Measurements from ENCODE around the gene DSCAM. TPM values are rescaled to one million over a fixed set of nuclear protein-coding genes. Genes with fewer than 3 reads are reported as not detected.

The DSCAM gene
- total and polyA plus RNA-seq, 2 experiments from 2014 or later: not detected

DNA sequence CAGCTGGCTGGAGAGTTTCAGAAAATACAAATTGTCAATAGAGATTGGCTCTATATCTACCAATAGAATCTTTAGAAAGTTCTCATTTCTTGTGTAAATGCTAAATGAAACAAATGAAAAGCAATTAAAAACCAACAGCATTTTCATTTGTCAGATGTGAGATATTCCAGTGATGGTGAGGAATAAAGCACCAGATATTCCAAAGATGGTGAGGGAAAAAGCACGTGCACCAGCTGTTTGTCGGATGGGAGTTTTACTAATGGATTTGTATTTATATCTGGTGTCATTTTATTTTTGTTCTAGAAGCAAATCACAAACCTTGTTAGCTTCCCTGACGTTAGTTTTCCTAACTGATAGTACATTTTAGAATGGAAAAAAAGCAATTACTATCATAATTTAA lies 790.9 kb downstream of the DSCAM start:
- Histone ChIP-seq H3K4me2 (ENCODE audit: unreplicated experiment) (no peak overlapping the region), H3K79me2 (ENCODE audit: insufficient read depth) (no peaks in the 10 kb centered on the region), H2AFZ (no peak overlapping the region), H3K4me3 (no peak overlapping the region), H3F3A (ENCODE audit: insufficient read depth) (no peaks in the 10 kb centered on the region), H3K27ac (no peak overlapping the region), H3K27me3 (replicated peaks; ENCODE audit: insufficient read depth) (no peaks in the 10 kb centered on the region), H3K4me1 (ENCODE audit: insufficient read depth) (no peaks in the 10 kb centered on the region), H3K36me3 (ENCODE audit: low read depth) (no peaks in the 10 kb centered on the region), H3K9me2 (ENCODE audit: insufficient read depth) (no peaks in the 10 kb centered on the region), H3K9me3 (ENCODE audit: low read depth) (no peaks in the 10 kb centered on the region), H3K9ac (no peak overlapping the region), H4K20me1 (ENCODE audit: insufficient read depth) (no peaks in the 10 kb centered on the region)
- TF ChIP-seq EZH2 (IDR thresholded peaks at IDR 0.05; ENCODE audit: insufficient read depth, poor library complexity, severe bottlenecking): no peak
- no peak for TF ChIP-seq EZH2phosphoT487 (IDR thresholded peaks at IDR 0.05; ENCODE audit: insufficient read depth, low read depth)
- DNase-seq: no peak
- 32 to 35% methylated on average over 3 of the region's 3 CpGs for WGBS, 2 experiments (ENCODE audit: low coverage in 1 of 2, low lambda C conversion rate in 2 of 2, missing lambda C conversion rate in 2 of 2)
- in situ Hi-C loops (cut with MboI): no loop called here

DNA sequence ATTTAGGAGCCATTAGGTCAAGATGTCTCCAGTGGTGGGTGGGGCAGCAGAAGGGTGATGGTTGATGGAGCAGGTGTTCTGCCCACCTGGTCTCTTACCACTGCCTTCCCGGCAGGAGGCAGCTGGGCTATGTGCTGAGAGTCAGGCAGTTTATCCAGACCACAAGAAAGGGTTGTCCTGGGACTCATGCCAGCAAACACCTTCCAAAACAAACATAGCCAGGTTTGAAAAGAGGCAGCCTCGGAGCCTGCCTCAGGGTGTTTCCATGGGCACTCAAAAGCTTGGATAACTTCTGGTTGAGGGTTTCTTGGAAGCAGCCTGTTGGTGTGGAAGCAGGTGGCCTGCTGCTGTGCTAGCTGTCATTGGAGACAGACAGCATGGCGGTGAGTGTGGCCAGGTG lies 792.6 kb downstream of the DSCAM start:
- H3K79me2 ChIP-seq (ENCODE audit: insufficient read depth): no peaks in the 10 kb centered on the region
- no peaks in the 10 kb centered on the region for H3F3A ChIP-seq (ENCODE audit: insufficient read depth)
- no peak overlapping the region for H3K9ac ChIP-seq
- H3K27ac ChIP-seq: no peak overlapping the region
- H3K4me2 ChIP-seq (ENCODE audit: unreplicated experiment): no peak overlapping the region
- H3K9me3 ChIP-seq (ENCODE audit: low read depth): no peaks in the 10 kb centered on the region
- H3K27me3 ChIP-seq (replicated peaks; ENCODE audit: insufficient read depth): no peaks in the 10 kb centered on the region
- WGBS, 2 experiments (ENCODE audit: low coverage in 1 of 2, low lambda C conversion rate in 2 of 2, missing lambda C conversion rate in 2 of 2): 41 to 48% methylated on average over 3 of the region's 3 CpGs
- TF ChIP-seq EZH2phosphoT487 (IDR thresholded peaks at IDR 0.05; ENCODE audit: insufficient read depth, low read depth): no peak
- no peaks in the 10 kb centered on the region for H3K9me2 ChIP-seq (ENCODE audit: insufficient read depth)
- in situ Hi-C loops (cut with MboI): no loop called here
- H2AFZ ChIP-seq: no peak overlapping the region
- H3K4me1 ChIP-seq (ENCODE audit: insufficient read depth): no peaks in the 10 kb centered on the region
- no peak overlapping the region for H3K4me3 ChIP-seq
- no peaks in the 10 kb centered on the region for H4K20me1 ChIP-seq (ENCODE audit: insufficient read depth)
- no peak for DNase-seq
- no peaks in the 10 kb centered on the region for H3K36me3 ChIP-seq (ENCODE audit: low read depth)

DNA sequence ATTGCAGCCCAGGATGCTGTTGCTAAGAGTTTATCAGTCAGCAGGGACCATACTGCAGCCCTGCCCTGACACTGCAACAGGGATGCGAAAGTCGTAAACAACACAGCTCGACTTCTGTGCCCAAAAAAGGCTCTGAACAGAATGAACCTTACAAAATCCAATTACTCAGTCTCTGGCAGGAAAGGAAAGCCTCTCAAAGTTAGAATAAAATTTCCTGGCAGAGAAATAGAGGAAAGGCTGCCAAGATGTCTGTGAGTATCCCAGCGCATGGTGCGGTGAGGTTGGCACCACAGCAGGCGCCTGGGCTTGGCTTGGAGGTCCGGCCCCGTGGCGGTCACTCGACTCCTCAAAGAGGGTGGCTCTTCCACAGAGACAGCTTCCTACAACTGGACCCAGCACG lies 794.0 kb downstream of the DSCAM start:
- Histone ChIP-seq H3K27ac (no peak overlapping the region), H3K79me2 (ENCODE audit: insufficient read depth) (no peaks in the 10 kb centered on the region), H3K4me1 (ENCODE audit: insufficient read depth) (no peaks in the 10 kb centered on the region), H3K9me2 (ENCODE audit: insufficient read depth) (no peaks in the 10 kb centered on the region), H3K4me2 (ENCODE audit: unreplicated experiment) (no peak overlapping the region), H3K4me3 (no peak overlapping the region), H3F3A (ENCODE audit: insufficient read depth) (no peaks in the 10 kb centered on the region), H3K9ac (no peak overlapping the region), H3K9me3 (ENCODE audit: low read depth) (no peaks in the 10 kb centered on the region), H3K27me3 (replicated peaks; ENCODE audit: insufficient read depth) (no peaks in the 10 kb centered on the region), H4K20me1 (ENCODE audit: insufficient read depth) (no peaks in the 10 kb centered on the region), H2AFZ (no peak overlapping the region), H3K36me3 (ENCODE audit: low read depth) (no peaks in the 10 kb centered on the region)
- no peak for DNase-seq
- 6 to 8% methylated on average over 11 of the region's 11 CpGs for WGBS, 2 experiments (ENCODE audit: low coverage in 1 of 2, low lambda C conversion rate in 2 of 2, missing lambda C conversion rate in 2 of 2)
- in situ Hi-C loops (cut with MboI): no loop called here
- no peak for TF ChIP-seq EZH2phosphoT487 (IDR thresholded peaks at IDR 0.05; ENCODE audit: insufficient read depth, low read depth)

DNA sequence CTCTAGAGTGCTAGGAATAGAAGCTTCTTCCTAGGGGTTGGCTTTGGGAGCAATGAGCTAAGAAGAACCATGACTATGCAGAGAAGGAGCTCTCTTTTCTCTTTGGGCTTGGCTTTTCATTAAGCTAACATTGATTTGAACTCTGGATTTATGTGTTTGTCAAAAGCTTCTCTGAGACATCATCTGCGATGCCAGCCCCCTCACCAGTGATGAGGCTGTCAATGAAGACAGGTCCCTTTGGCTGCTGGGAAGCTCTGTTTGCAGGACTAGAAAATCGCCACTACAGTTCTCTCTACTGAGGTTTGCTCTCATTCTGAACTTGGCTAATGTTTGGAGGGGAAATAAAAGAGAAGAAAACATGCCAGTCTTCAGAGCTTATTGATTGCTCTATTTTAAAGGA lies 794.7 kb downstream of the DSCAM start:
- Histone ChIP-seq H3K4me2 (ENCODE audit: unreplicated experiment) (no peak overlapping the region), H3K4me1 (ENCODE audit: insufficient read depth) (no peaks in the 10 kb centered on the region), H3K27ac (no peak overlapping the region), H3K36me3 (ENCODE audit: low read depth) (no peaks in the 10 kb centered on the region), H4K20me1 (ENCODE audit: insufficient read depth) (no peaks in the 10 kb centered on the region), H3K9me3 (ENCODE audit: low read depth) (no peaks in the 10 kb centered on the region), H3K9ac (no peak overlapping the region), H3K27me3 (replicated peaks; ENCODE audit: insufficient read depth) (no peaks in the 10 kb centered on the region), H3K79me2 (ENCODE audit: insufficient read depth) (no peaks in the 10 kb centered on the region), H2AFZ (no peak overlapping the region), H3F3A (ENCODE audit: insufficient read depth) (no peaks in the 10 kb centered on the region), H3K4me3 (no peak overlapping the region), H3K9me2 (ENCODE audit: insufficient read depth) (no peaks in the 10 kb centered on the region)
- 33 to 41% methylated on average over 2 of the region's 2 CpGs for WGBS, 2 experiments (ENCODE audit: low coverage in 1 of 2, low lambda C conversion rate in 2 of 2, missing lambda C conversion rate in 2 of 2)
- TF ChIP-seq EZH2 (IDR thresholded peaks at IDR 0.05; ENCODE audit: insufficient read depth, poor library complexity, severe bottlenecking) (no peak), EZH2phosphoT487 (IDR thresholded peaks at IDR 0.05; ENCODE audit: insufficient read depth, low read depth) (no peak)
- DNase-seq: no peak
- in situ Hi-C loops (cut with MboI): no loop called here

DNA sequence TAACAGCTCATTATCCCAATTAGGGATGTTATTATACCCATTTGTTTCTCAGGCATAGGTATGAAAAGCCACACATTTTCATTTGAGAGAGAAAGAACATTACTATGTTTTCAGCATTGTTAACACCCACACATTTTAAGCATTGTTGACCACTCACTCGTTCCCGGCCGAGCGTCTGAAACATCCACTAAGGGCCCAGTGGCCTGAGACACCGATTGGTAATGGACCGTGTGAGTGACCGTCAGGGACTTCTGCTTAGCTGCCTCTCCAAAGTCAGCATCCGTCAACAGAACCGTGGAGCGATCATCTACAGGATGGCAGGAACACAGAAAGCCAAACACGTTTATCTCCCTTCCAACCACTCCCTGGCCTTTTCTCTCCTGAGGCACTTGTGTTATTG lies 795.2 kb downstream of the DSCAM start:
- no peaks in the 10 kb centered on the region for H3K36me3 ChIP-seq (ENCODE audit: low read depth)
- H3K4me3 ChIP-seq: no peak overlapping the region
- H3K4me1 ChIP-seq (ENCODE audit: insufficient read depth): no peaks in the 10 kb centered on the region
- H3F3A ChIP-seq (ENCODE audit: insufficient read depth): no peaks in the 10 kb centered on the region
- no peaks in the 10 kb centered on the region for H3K27me3 ChIP-seq (replicated peaks; ENCODE audit: insufficient read depth)
- H3K27ac ChIP-seq: no peak overlapping the region
- H3K9me2 ChIP-seq (ENCODE audit: insufficient read depth): no peaks in the 10 kb centered on the region
- no peak for DNase-seq
- H3K9ac ChIP-seq: no peak overlapping the region
- H2AFZ ChIP-seq: no peak overlapping the region
- no peaks in the 10 kb centered on the region for H3K9me3 ChIP-seq (ENCODE audit: low read depth)
- in situ Hi-C loops (cut with MboI): no loop called here
- no peaks in the 10 kb centered on the region for H3K79me2 ChIP-seq (ENCODE audit: insufficient read depth)
- no peaks in the 10 kb centered on the region for H4K20me1 ChIP-seq (ENCODE audit: insufficient read depth)
- WGBS, 2 experiments (ENCODE audit: low coverage in 1 of 2, low lambda C conversion rate in 2 of 2, missing lambda C conversion rate in 2 of 2): 75 to 76% methylated on average over 11 of the region's 11 CpGs
- TF ChIP-seq EZH2phosphoT487 (IDR thresholded peaks at IDR 0.05; ENCODE audit: insufficient read depth, low read depth) (no peak), EZH2 (IDR thresholded peaks at IDR 0.05; ENCODE audit: insufficient read depth, poor library complexity, severe bottlenecking) (no peak)
- H3K4me2 ChIP-seq (ENCODE audit: unreplicated experiment): no peak overlapping the region
